Right hindlimb (tissue), 1 donor: ENCODE data around the gene ZMIZ1.

ENCODE experiments used
- DNase-seq: peaks from one replicate; pipeline ENCODE4 v3.0.0-alpha.2; 2018

Gene ZMIZ1

DNA sequence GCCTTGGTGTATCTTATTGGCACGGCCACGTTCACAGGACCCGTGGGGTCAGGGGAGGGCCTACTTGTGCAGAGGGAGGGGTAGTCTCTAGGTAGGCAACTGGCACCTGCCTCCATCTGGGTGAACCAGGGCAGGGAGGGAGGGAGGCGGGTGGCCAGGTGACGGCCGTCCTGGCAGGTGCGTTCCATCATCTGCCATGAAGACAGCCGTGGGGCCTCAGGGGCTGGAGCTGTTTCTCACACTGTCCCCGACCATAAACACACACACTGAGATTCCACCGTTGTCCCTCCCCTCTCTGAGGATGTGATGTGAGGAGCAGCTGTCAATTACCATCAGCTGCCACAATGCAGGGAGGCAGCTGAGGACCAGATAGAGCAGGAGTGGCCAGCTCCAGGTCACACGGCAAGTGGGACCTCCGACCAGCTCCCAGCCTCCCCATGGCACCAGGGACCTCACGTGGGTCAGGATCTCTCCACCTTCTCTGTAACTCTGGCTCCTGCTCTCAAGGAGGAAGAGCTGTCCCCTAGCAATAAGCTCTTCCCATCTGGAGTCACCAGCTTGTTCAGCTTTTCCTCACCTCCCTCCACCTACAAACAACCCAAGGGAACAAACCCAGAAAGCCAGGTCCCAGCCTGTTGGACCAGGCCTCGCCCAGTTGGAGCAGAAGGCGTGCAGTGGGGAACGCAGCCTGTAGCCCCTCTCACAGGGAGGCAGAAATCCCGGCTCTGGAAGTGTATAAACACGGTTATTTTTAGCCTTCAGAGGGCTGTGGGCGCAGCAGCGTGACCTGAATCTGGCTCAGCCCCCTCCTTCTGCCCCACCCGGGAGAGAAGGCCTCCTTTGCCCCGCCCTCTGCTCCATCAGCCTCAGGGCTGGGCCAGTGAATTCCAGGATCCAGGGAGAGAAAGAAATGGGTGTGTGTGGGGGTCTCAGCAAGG is 33.1 kb downstream of the ZMIZ1 start:
- DNase-seq, result peak; percentile 80

DNA sequence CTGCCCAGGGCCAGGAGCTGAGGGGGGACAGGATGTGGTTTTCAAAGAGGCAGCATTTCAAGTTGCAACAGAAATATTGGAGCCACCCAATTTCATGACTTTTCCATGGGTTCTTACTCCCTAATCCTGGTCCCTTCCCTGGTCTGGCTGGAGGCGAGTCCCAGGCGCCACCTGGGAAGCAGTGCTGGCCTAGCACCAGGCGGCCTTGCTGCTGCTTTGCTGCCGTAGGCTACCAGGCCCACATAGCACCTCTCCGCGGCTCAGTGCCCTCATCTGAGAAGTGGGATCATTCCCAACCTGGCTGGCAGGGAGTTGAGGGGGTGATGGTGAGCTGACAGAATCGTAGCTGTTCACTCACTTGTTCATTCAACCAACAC is 33.7 kb downstream of the ZMIZ1 start:
- no peak for DNase-seq

- no peak for DNase-seq
Observed at GRCh38 chr10:79103129-79103528, 34.4 kb downstream of the ZMIZ1 start.

GRCh38 chr10:79103585-79103984 is 34.8 kb downstream of the ZMIZ1 start:
- no peak for DNase-seq

GRCh38 chr10:79105150-79105739 is 36.5 kb downstream of the ZMIZ1 start:
- DNase-seq, result no peak

DNA sequence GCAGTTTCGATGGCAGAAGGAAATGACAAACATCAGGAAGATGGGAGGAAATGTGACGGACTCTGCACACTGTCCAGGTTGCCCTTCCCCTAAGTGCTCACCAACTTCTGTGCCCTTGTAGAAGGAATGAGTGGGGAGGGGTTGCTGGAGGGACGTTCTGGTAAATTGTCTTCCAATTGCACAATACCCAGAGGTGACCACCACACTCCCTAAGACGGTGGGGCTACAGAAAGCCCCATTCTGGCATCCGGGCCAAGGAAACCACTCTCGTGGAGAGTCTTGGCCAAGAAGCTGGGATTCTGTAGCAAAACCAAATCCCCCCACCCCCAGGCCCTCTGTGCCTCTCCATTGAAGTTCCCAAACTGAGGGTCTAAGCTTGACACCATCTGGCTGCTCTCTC is 37.1 kb downstream of the ZMIZ1 start:
- no peak for DNase-seq

- DNase-seq, result no peak
Observed at GRCh38 chr10:79106256-79107050, 37.7 kb downstream of the ZMIZ1 start.

DNA sequence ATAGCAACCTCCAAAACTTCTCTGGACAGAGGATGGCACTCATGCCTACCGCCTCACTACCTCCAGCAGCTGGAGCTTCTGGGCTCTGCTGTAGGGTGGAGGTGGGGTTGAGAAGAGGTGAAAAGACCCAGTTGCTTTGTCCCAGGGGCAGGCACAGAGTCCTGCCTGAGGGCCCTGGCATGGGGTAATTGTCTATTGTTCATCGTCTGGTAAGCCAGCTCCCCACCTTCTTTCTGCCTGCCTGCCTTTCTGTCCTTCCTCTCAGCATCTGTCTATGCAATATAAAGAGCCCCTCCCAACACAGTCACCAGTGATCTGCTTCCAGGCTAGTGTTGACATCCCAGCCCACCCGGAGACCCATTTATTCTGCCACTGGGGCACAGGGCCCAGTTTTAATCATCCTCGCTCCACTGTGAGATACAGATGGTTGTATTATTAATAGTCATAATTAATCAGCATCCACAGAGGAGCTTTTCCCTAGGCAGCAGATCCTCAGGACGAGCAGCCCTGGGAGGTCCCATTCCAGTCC is 39.0 kb downstream of the ZMIZ1 start:
- DNase-seq, result no peak

GRCh38 chr10:79108728-79109127 is 40.0 kb downstream of the ZMIZ1 start:
- DNase-seq, result no peak

- no peak for DNase-seq
Observed at GRCh38 chr10:79111427-79111826, 42.7 kb downstream of the ZMIZ1 start.

GRCh38 chr10:79111846-79112614 is 43.3 kb downstream of the ZMIZ1 start:
- no peak for DNase-seq

GRCh38 chr10:79112881-79113431 is 44.2 kb downstream of the ZMIZ1 start:
- peak; percentile 54 for DNase-seq

- no peak for DNase-seq
Observed at GRCh38 chr10:79113827-79114226, 45.1 kb downstream of the ZMIZ1 start.

DNA sequence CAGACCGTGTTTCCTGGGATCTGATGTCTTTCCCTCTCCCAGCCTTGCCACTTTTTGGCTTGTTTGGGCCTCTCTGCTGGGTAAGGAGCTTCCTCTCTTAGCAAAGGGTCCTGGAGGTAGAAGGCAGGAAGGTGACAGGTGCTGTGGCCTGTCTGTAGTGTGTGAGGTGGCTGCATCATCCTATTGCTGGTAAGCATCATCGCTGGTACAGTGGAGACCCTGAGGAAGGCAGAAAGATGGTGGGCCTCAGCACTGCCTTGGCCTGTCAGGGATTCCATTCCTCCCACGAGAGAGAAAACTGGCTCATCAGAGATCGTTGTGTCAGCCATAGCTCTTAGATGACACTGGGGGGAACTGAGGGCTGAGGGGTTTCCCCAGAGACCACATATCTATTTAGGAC is 46.5 kb downstream of the ZMIZ1 start:
- no peak for DNase-seq

DNA sequence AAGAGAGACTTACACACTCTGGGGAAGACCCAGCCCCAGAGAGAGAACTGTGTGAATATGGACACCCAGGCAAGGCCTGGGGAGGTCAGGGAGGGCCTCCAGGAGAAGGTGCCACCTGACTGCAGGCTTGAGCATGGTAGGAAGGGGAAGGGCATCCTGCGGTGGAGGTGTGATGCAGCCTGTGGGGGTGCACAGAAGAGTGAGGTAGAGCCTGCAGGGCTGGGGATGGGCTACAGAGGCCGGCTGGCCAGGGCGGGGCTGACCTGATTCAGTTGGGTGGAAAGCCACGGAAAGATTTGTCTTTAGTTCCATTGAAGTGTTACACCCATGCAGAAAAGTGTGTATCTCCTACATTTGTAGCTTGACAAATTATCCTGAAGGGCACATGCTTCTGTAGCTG is 47.6 kb downstream of the ZMIZ1 start:
- no peak for DNase-seq

GRCh38 chr10:79116801-79117723 is 48.3 kb downstream of the ZMIZ1 start:
- DNase-seq, result no peak

- no peak for DNase-seq
Observed at GRCh38 chr10:79118286-79119202, 49.8 kb downstream of the ZMIZ1 start.

GRCh38 chr10:79119306-79119705 is 50.5 kb downstream of the ZMIZ1 start:
- no peak for DNase-seq

DNA sequence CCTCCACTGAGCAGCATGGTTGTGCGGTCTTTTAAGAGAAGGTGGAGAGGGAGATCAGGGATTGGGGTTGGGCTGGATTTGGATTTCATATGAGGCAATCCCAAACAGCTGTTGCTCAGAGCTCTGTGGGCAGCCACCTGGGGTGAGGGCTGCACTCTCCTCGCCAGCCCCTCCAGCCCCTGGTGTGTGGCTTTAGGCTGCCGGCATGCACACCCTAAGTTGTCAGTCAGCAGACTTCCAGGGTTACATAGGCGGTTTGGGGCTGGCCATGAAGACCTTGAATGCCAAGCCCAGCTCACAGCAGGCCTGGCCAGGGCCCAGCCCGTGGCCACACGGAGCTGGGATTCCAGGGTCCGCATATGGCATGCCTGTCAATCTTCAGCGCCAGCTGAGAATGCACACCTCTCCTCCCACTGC is 54.8 kb downstream of the ZMIZ1 start:
- peak; percentile 84 for DNase-seq

GRCh38 chr10:79124066-79124465 is 55.3 kb downstream of the ZMIZ1 start:
- DNase-seq, result no peak
